GM19035 (cell line): ENCODE data around the gene SERTAD2.

Experiments
- ATAC-seq: cut with Tn5 transposase; IDR thresholded peaks from one replicate; pipeline ENCODE4 v1.9.1; 2021; ENCODE audit not compliant: unreplicated experiment

The SERTAD2 gene

GRCh38 chr2:64630752-64631151, 23.0 kb downstream of the SERTAD2 start:
- ATAC-seq, result no peak

DNA sequence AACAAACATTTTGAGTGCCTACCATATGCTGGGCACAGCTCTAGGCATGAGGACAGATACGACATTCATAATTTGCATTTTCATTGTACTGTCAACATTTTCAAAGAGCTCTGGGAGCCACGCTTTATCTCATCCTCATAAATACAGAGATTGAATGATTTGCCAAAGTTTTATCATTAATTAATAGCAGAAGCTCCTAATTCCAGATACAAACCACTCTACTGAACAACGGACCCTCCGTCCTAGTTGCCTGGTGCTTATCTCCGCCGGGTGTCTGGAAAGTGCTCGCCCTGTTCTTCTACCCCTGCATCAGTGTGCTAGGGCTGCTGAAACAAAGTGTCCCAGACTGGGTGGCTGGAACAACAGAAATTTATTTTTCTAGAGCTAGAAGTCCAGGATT, 23.8 kb downstream of the SERTAD2 start:
- no peak for ATAC-seq

GRCh38 chr2:64629329-64629781, 24.4 kb downstream of the SERTAD2 start:
- no peak for ATAC-seq

DNA sequence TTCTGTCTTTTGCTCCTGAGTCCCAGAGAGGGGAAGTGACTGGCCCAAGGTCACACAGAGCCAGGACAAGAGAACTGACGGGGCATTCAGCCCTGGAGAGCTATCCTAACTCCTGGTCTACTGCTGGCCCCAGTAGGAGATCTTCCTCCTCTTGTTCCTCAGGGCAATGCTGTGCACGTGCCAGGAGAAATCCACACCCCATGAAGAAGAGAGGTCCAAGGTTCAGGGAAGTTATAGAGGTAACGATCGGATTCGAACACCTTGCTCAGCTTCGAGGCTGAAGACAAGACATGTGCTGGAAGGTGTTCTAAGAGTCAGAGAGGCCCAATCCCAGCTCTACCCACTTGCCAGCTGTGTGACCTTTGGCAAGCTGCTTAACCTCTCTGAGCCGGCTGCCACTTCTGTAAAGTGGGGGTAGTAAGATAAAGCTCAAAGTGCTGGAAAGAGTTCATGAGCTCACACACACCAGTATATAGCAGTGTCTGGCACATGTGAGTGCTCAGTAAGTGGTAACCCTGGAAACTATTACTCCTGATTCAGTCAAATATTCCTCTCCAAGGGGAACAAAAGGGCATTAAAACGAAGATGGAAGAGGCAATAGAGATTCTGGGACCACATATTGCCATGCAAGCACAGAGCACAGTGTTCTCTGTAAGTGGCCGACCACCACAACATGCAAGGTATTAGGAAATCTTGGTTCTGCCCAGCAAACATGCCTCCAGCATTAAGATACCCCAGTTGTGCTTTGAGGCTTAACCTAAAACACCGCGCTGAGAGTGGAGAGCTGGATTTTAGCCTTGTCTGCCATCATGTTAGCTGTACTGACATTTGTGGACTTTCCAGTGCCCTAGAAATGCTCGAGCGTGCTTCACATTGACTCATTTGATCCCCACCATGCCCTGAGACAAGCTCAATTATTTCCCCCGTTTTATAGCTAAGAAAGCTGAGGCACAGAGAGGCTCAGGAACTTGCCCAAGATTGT, 25.6 kb downstream of the SERTAD2 start:
- ATAC-seq, result no peak

DNA sequence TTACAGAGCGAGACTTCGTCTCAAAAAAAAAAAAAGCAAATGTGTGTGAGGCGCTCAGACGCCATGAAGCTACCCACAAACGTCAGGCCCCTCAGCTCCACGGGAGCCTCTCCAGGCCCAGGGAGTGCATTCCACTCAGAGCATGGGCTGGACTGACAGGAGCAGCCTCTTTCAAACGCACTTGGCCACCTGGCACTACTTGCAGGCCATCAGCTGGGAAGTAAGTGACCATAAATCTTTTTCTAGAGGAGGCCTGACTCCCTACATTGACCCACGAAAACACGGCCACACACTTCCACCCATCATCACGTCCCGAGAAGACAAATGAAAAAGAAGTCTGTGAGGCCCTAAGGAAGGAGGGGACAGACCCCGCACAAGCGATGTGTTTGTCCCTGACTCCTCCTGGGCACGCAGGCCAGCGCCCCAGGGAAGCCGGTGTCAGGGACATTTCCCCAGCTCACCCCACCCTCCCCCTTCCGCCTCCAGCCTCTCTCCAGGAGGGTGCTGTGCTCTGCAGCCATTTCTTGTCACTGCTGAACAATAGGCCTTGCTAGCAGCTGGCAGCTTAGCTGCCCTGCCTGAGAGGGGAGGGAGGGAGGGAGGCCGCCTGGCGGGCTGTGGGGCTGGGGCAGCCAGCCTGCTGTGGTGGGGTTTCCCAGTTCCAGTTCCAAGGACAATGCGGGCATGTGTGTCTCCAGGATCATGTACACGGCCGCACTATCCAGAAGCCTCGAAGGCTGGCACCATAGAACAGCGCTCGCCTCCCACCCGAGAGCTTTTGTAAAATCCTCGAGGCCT, 26.6 kb downstream of the SERTAD2 start:
- no peak for ATAC-seq

DNA sequence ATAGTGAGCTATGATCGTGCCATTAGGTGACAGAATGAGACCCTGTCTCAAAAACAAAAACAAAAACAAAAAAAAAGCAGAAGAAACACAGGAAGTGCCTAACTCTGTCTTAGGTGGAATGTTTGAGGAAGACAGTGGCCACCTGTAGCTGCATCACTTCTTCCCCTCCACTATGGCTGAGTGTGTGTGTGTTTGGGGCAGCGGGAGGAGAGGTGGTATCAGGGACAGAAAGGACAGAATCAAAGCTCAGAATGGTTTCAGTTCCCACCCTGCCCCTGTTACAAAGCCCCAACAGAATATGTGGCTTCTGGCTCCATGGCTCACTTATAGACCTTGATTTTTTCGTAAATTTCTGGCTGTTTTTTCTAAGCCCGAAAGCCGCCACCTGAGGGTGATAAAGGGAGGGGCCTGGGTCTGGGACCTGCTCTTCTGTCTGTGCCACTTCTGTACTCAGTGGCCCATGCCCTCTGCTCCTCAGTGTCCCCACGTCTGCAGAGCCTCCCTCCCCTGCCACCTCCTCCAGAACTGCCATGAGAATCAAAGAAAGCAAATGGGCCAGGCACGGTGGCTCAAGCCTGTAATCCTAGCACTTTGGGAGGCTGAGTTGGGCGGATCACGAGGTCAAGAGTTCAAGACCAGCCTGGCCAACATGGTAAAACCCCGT, 27.4 kb downstream of the SERTAD2 start:
- no peak for ATAC-seq

DNA sequence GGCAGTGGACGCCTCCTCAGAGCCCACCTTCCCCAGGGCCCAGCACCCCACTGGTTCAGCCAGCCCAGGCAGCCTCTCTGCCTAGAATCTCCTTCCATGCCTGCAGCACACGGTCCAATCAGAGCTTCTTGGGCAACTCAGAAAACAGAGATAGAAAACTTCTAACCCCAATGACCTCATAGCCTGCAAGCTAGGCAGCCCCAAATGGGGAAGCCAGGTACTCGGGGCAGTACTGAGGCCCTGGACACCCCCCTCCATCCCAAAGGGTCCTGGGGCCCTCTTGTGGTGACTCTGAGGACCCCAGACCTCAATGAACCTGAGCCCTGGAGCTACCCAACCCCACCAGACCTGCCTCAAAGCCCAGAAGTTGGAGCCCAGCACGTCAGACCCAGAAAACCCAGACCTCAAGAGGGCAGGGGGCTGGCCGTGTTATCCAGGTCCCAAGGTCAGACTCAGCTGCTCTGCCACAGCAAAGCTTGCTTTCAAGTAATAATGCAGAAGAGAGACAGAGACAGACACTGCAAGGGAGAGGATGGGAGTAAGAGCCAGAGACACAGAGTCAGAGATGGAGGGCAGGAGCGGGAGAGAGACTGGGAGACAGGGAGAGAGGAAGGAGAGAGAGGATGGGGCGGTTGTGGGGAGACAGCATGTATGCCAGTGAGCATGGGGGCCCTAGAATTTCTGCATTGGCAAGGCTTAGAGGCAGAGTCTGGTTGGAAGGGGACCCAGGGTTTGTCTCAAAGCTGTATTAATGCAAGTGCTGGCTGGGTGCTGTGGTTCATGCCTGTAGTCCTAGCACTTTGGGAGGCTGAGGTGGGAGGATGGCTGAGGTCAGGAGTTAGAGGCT, 28.2 kb downstream of the SERTAD2 start:
- ATAC-seq, result no peak

- no peak for ATAC-seq
Observed at GRCh38 chr2:64624862-64625261, 28.9 kb downstream of the SERTAD2 start.

GRCh38 chr2:64624108-64624610, 29.6 kb downstream of the SERTAD2 start:
- no peak for ATAC-seq

- no peak for ATAC-seq
Observed at GRCh38 chr2:64623242-64623850, 30.4 kb downstream of the SERTAD2 start.

- no peak for ATAC-seq
Observed at GRCh38 chr2:64622443-64623241, 31.1 kb downstream of the SERTAD2 start.

DNA sequence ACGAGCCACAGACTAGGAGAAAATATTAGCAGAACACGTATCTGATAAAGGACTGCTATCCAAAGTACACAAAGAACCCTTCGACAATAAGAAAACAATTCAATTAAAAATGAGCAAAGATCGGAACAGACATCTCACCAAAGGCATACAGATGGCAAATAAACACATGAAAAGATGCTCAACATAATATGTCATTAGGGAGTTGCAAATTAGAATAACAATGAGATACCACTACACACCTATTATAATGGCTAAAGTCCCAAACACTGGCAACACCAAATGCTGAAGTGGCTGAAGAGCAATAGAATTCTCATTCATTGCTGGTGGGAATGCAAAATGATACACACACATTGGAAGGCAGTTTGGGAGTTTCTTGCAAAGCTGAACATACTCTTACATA, 33.1 kb downstream of the SERTAD2 start:
- no peak for ATAC-seq

- ATAC-seq, result no peak
Observed at GRCh38 chr2:64617631-64618151, 36.0 kb downstream of the SERTAD2 start.

DNA sequence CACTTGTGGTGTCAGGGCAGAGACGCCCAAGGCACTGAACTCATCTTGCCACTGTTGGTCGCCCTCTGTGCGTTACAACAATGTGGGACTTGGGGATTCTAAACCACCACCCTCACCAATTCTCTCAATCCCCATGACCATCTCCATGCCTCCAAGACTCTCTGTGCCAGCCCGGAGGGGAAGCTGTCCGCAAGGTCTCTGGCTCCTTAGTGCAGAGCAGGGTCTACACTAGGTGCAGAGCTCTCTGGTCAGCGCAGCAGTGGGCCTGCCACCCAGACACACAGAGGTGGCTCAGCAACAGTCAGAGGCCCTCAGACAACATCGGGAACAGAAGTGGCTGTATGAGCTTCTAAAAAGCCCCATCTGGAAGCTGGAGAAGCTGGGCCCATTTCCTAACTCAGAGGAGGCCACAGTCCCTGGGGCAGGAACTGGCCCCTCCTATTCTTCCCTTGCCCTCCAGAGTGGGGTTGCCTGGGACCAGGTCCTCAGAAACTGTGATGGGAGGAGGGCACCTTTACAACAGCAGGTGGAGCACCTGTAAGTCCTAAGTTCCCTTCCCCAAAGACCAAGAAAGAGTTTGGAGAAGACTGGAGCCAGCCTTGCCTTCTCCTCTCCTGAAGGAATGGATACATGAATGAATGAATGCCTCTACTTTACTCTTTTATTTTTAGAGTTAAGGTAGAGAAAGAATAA, 37.7 kb downstream of the SERTAD2 start:
- ATAC-seq, result no peak

- ATAC-seq, result no peak
Observed at GRCh38 chr2:64615192-64615763, 38.4 kb downstream of the SERTAD2 start.

GRCh38 chr2:64613276-64613675, 40.4 kb downstream of the SERTAD2 start:
- ATAC-seq, result no peak

DNA sequence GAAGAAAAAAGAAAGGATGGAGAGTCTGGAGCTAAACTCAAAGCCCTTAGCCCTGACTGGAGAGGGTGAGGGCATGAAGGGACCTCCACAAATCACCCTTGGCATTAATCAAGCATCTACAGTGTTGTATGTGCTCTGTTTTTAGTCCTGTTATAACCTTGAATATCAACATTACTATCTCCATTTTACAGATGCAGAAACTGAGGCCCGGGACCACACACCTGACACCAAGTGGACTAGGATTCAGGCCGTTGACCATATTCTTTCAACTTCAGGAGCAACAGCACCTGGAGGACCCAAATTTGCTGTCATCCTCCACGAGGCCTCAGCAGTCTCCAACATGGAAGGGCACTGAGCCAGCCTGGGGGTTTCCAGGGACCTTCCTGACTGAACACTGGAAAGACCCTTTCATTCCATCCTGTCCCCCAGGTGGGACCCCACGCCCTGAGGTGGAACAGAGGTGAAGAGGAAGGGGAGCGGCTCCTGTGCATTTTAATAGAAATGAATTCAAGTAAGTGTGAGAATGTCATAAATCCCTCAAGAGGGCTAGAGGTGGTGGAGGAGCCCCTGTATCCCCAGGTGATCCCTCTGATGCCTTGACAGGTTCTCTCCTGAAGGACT, 41.0 kb downstream of the SERTAD2 start:
- ATAC-seq, result no peak
